ENCODE data around the gene MGMT. TPM values are rescaled to one million over a fixed set of nuclear protein-coding genes. Genes with fewer than 3 reads are reported as not detected.

Gene MGMT
- total RNA-seq (10 to 100 TPM; 17.6 to 23.9 (median 21.8) TPM), polyA plus RNA-seq (10 to 100 TPM; 30.3 to 37.1 TPM), total RNA-seq (15.5 reads per million, percentile 45 among the genes with 10 or more reads in this experiment)

DNA sequence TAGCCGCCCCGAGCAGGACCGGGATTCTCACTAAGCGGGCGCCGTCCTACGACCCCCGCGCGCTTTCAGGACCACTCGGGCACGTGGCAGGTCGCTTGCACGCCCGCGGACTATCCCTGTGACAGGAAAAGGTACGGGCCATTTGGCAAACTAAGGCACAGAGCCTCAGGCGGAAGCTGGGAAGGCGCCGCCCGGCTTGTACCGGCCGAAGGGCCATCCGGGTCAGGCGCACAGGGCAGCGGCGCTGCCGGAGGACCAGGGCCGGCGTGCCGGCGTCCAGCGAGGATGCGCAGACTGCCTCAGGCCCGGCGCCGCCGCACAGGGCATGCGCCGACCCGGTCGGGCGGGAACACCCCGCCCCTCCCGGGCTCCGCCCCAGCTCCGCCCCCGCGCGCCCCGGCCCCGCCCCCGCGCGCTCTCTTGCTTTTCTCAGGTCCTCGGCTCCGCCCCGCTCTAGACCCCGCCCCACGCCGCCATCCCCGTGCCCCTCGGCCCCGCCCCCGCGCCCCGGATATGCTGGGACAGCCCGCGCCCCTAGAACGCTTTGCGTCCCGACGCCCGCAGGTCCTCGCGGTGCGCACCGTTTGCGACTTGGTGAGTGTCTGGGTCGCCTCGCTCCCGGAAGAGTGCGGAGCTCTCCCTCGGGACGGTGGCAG, at the start of gene MGMT:
Gene MGMT (plus strand): TSS at position 539 of the 656 bp plus-strand sequence.
- Mint-ChIP-seq H3K4me3 (peak within 1 kb of the TSS; percentile 74 to 90 (median 87)), H3K4me1 (peaks cover 8 to 31% (median 26%) of the 10 kb centered on the region in 7 donors), H3K27ac (peak within 1 kb of the TSS; percentile 71 to 91 (median 84)), H3K36me3 (peaks cover 2 to 18% (median 9%) of the 10 kb centered on the region in 5 donors), H3K27me3 (no peaks in the 10 kb centered on the region), H3K9me3 (no peaks in the 10 kb centered on the region)
- Histone ChIP-seq H3K36me3 (ENCODE audit: control insufficient read depth in 2 of 3, insufficient read depth in 3 of 3, low read length in 3 of 3) (peaks cover 0 to 14% (median 0%) of the 10 kb centered on the region in 3 experiments), H3K4me1 (ENCODE audit: control insufficient read depth in 2 of 2, insufficient read depth in 2 of 2, low read length in 2 of 2) (peaks cover 11 to 13% of the 10 kb centered on the region in 2 donors), H3K9me3 (ENCODE audit: control insufficient read depth in 2 of 3, low read length in 3 of 3) (no peaks in the 10 kb centered on the region), H3K27me3 (ENCODE audit: control insufficient read depth in 2 of 2, insufficient read depth in 2 of 2, low read length in 2 of 2) (no peaks in the 10 kb centered on the region), H3K27ac (ENCODE audit: low read depth, low read length) (peak within 1 kb of the TSS; percentile 85), H3K4me3 (ENCODE audit: low read length) (peak within 1 kb of the TSS; percentile 74)
- ATAC-seq, result peak; percentile 99
- intact Hi-C loops (cut with micrococcal nuclease), result loop anchor here (1.0 to 10.0 kb wide), 10 partner anchors 430 to 1420 kb away; partner anchors contain the start of genes GLRX3 (in 2 of the 2) and MKI67 (in 1 of the 2)
- ChIA-PET CTCF (no interaction called here), POLR2A (interaction anchor here (0.5 to 3.1 kb wide), 7 partner anchors 31 to 669 kb away, joined by 3 to 15 read pairs (median 4); partner anchors contain the start of genes C10orf143 and GLRX3)
- DNase-seq, result peak; percentile 91 to 98 (median 96)

DNA sequence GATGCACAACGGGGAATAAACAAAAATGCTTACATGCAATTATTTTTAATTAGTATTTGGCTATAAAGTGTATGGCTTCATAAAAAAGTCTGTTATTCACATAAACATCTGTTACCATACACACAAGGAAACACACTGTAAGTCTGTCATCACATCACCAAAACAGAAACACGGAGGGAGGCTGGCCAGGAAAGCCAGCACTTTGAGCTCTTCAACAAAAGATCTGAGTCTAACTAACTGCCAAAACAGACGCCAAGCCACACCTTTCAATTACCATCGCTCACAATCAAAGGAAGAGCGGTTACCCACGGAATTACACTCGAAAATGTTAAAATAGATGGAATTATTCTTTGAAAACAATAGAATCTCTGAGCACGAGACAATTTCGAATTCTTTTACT, 49.2 kb upstream of the MGMT start:
- H3K4me1 Mint-ChIP-seq, result no peaks in the 10 kb centered on the region
- Histone ChIP-seq H3K36me3 (ENCODE audit: control insufficient read depth in 2 of 3, insufficient read depth in 3 of 3, low read length in 3 of 3) (no peaks in the 10 kb centered on the region), H3K4me3 (ENCODE audit: low read length) (no peak overlapping the region), H3K4me1 (ENCODE audit: control insufficient read depth in 2 of 2, insufficient read depth in 2 of 2, low read length in 2 of 2) (no peaks in the 10 kb centered on the region), H3K27me3 (ENCODE audit: control insufficient read depth in 2 of 2, insufficient read depth in 2 of 2, low read length in 2 of 2) (no peaks in the 10 kb centered on the region), H3K9me3 (ENCODE audit: control insufficient read depth in 2 of 3, low read length in 3 of 3) (no peaks in the 10 kb centered on the region), H3K27ac (ENCODE audit: low read depth, low read length) (no peak overlapping the region)
- no peaks in the 10 kb centered on the region for H3K36me3 Mint-ChIP-seq
- DNase-seq, result no peak
- peaks cover 0 to 8% (median 0%) of the 10 kb centered on the region in 5 donors for H3K27me3 Mint-ChIP-seq
- no peak overlapping the region for H3K4me3 Mint-ChIP-seq
- intact Hi-C loops (cut with micrococcal nuclease), result no loop called here
- H3K27ac Mint-ChIP-seq, result no peak overlapping the region
- H3K9me3 Mint-ChIP-seq, result peaks cover 0 to 2% (median 0%) of the 10 kb centered on the region in 11 donors
- ATAC-seq, result no peak
- ChIA-PET CTCF (no interaction called here), POLR2A (no interaction called here)

DNA sequence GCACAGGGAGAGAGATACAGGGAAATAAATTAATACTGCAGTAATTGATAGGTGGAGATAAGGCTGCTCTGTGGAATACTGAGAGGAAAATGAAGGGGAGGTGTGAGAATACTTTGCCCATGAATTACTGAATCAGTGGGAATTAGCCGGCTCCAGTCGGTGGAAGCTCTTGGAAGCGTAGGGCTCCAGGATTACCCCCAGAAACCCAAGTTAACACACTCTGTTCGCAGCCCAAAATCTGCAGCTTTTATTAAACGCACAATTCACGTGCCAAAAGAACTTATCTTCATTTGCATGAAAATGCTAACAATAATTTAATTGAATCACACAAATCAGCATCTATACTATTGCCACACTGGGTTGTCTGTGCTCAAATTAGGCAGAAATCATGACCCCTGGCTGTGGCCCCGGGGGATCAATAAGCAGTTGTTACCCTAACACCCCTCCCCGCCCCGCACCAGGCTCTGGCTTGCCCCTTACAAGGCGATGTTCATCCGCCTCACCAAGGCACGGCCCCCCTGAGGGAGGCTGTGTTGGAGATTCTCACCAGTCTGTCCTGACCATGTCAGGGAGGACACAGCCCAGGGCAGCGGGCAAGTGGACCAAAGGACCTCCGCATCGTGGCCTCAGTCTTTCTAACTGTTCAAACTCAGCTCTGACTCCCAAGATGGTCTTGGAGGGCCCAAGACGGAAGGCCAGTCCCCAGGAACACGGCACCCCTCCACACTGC, 48.4 kb upstream of the MGMT start:
- no peaks in the 10 kb centered on the region for H3K4me1 ChIP-seq (ENCODE audit: control insufficient read depth in 2 of 2, insufficient read depth in 2 of 2, low read length in 2 of 2)
- H3K4me3 ChIP-seq (ENCODE audit: low read length), result no peak overlapping the region
- DNase-seq (no peak), ATAC-seq (no peak)
- intact Hi-C loops (cut with micrococcal nuclease), result no loop called here
- ChIA-PET POLR2A (no interaction called here), CTCF (no interaction called here)
- Mint-ChIP-seq H3K4me1 (no peaks in the 10 kb centered on the region), H3K36me3 (no peaks in the 10 kb centered on the region), H3K27ac (no peak overlapping the region), H3K4me3 (no peak overlapping the region), H3K9me3 (no peaks in the 10 kb centered on the region), H3K27me3 (peaks cover 0 to 8% (median 0%) of the 10 kb centered on the region in 5 donors)
- no peaks in the 10 kb centered on the region for H3K27me3 ChIP-seq (ENCODE audit: control insufficient read depth in 2 of 2, insufficient read depth in 2 of 2, low read length in 2 of 2)
- no peak overlapping the region for H3K27ac ChIP-seq (ENCODE audit: low read depth, low read length)
- no peaks in the 10 kb centered on the region for H3K36me3 ChIP-seq (ENCODE audit: control insufficient read depth in 2 of 3, insufficient read depth in 3 of 3, low read length in 3 of 3)
- no peaks in the 10 kb centered on the region for H3K9me3 ChIP-seq (ENCODE audit: control insufficient read depth in 2 of 3, low read length in 3 of 3)

DNA sequence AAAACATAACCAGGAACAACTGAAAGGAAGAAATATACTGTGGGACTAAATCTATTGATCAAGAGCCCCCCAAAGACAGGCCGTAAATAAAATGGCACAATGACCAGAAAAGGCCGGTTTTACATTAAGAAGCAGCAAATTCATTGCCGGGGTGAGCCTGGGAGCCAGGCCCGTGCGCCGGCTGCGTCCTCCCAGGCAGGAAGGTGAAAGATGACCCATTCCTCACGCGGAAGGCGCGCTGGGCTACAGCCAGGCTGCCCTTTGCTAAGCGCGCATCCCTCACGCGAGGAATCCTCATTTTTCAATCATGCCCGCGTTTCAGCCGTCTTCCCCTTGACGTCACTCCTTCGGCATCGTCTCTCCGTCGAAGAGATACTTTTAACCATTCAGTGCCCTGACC, 47.6 kb upstream of the MGMT start:
- Mint-ChIP-seq H3K4me1 (no peaks in the 10 kb centered on the region), H3K36me3 (no peaks in the 10 kb centered on the region), H3K4me3 (no peak overlapping the region), H3K27ac (no peak overlapping the region), H3K27me3 (peaks cover 0 to 8% (median 0%) of the 10 kb centered on the region in 5 donors), H3K9me3 (no peaks in the 10 kb centered on the region)
- intact Hi-C loops (cut with micrococcal nuclease), result no loop called here
- H3K4me3 ChIP-seq (ENCODE audit: low read length), result no peak overlapping the region
- no peak overlapping the region for H3K27ac ChIP-seq (ENCODE audit: low read depth, low read length)
- POLR2A ChIA-PET, result no interaction called here
- CTCF ChIA-PET, result no interaction called here
- no peaks in the 10 kb centered on the region for H3K9me3 ChIP-seq (ENCODE audit: control insufficient read depth in 2 of 3, low read length in 3 of 3)
- no peaks in the 10 kb centered on the region for H3K27me3 ChIP-seq (ENCODE audit: control insufficient read depth in 2 of 2, insufficient read depth in 2 of 2, low read length in 2 of 2)
- ATAC-seq (no peak), DNase-seq (no peak)
- H3K4me1 ChIP-seq (ENCODE audit: control insufficient read depth in 2 of 2, insufficient read depth in 2 of 2, low read length in 2 of 2), result no peaks in the 10 kb centered on the region
- no peaks in the 10 kb centered on the region for H3K36me3 ChIP-seq (ENCODE audit: control insufficient read depth in 2 of 3, insufficient read depth in 3 of 3, low read length in 3 of 3)

DNA sequence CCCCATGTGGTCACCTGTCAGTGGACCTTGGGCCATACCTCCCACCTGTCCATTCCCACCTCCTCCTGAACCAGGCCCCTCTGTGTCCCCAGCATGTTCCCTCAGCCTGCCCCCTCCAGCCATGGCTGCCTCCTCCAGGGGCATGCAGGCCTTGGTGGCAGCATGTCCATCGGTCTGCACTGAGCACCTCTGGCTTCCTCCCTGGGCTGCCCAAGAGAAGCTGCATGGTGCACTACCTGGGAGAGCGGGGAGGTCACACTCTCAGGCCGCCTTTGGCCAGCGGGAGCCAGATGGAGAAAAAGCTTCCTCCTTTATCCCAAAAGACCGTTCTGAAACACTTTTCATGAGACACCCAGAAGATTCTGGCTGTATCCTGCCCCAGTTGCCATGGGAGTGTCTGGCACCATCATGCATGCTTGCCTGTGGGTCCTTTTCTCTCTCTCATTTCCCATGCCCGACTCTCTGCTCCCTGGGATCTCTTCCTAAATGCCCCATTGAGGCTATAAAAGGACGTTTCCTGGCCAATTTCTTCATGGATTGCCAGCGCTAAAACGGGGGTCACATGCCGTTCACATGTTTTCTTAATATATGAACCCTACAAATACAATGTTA, 45.5 kb upstream of the MGMT start:
- no peak for ATAC-seq
- no peak overlapping the region for H3K27ac Mint-ChIP-seq
- intact Hi-C loops (cut with micrococcal nuclease), result no loop called here

DNA sequence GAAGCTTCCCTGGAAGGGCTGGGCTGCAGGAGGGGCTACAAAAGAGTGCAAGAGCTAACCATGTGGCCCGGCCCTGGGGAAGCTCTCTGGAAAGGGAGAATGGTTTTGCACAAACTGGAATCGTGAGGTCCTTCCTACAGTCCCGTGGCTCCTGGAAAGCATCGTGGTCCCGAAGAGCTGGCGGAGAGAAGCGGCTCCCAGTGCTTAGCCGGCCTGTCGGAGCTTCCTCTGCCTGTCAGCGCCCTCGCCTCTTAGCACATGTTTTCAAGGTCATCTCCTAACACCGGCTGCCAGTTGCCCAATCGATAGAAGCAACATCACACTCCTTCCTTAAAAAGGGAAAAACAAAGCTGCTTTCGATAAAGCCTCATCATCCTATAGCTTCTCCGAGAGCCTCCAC, 42.1 kb upstream of the MGMT start:
- DNase-seq, result no peak
- Histone ChIP-seq H3K4me1 (ENCODE audit: control insufficient read depth in 2 of 2, insufficient read depth in 2 of 2, low read length in 2 of 2) (no peaks in the 10 kb centered on the region), H3K36me3 (ENCODE audit: control insufficient read depth in 2 of 3, insufficient read depth in 3 of 3, low read length in 3 of 3) (no peaks in the 10 kb centered on the region), H3K4me3 (ENCODE audit: low read length) (no peak overlapping the region), H3K27ac (ENCODE audit: low read depth, low read length) (no peak overlapping the region), H3K27me3 (ENCODE audit: control insufficient read depth in 2 of 2, insufficient read depth in 2 of 2, low read length in 2 of 2) (no peaks in the 10 kb centered on the region), H3K9me3 (ENCODE audit: control insufficient read depth in 2 of 3, low read length in 3 of 3) (no peaks in the 10 kb centered on the region)
- no peak for ATAC-seq
- H3K36me3 Mint-ChIP-seq, result no peaks in the 10 kb centered on the region
- intact Hi-C loops (cut with micrococcal nuclease), result no loop called here
- H3K27ac Mint-ChIP-seq, result no peak overlapping the region
- H3K4me3 Mint-ChIP-seq, result no peak overlapping the region
- no peaks in the 10 kb centered on the region for H3K9me3 Mint-ChIP-seq
- POLR2A ChIA-PET, result no interaction called here
- H3K4me1 Mint-ChIP-seq, result no peaks in the 10 kb centered on the region
- CTCF ChIA-PET, result no interaction called here
- H3K27me3 Mint-ChIP-seq, result peaks cover 0 to 21% (median 4%) of the 10 kb centered on the region in 5 donors

More for the DNA sequence above, 45.5 kb upstream of the MGMT start:
- Mint-ChIP-seq H3K4me3 (no peak overlapping the region), H3K4me1 (no peaks in the 10 kb centered on the region), H3K27me3 (peaks cover 0 to 21% (median 3%) of the 10 kb centered on the region in 5 donors), H3K9me3 (no peaks in the 10 kb centered on the region), H3K36me3 (no peaks in the 10 kb centered on the region)
- no peaks in the 10 kb centered on the region for H3K36me3 ChIP-seq (ENCODE audit: control insufficient read depth in 2 of 3, insufficient read depth in 3 of 3, low read length in 3 of 3)
- no peaks in the 10 kb centered on the region for H3K27me3 ChIP-seq (ENCODE audit: control insufficient read depth in 2 of 2, insufficient read depth in 2 of 2, low read length in 2 of 2)
- no peak overlapping the region for H3K4me3 ChIP-seq (ENCODE audit: low read length)
- no peaks in the 10 kb centered on the region for H3K9me3 ChIP-seq (ENCODE audit: control insufficient read depth in 2 of 3, low read length in 3 of 3)
- no peak for DNase-seq
- no peaks in the 10 kb centered on the region for H3K4me1 ChIP-seq (ENCODE audit: control insufficient read depth in 2 of 2, insufficient read depth in 2 of 2, low read length in 2 of 2)
- POLR2A ChIA-PET, result no interaction called here
- CTCF ChIA-PET, result no interaction called here
- H3K27ac ChIP-seq (ENCODE audit: low read depth, low read length), result no peak overlapping the region
